BLaER1 treated with 17β-estradiol and CSF1 and Interleukin-3, amounts not matched to agents 10 nM and 100 nM (cell line): ENCODE data around the gene SDE2.
"Not testable (repeated sequence)": the region's sequence is repeated elsewhere in the genome, so short reads cannot be mapped to it uniquely, and the experiment has no call there.

Experiments used
- H3K27ac ChIP-seq, 11 experiments: shearing (Covaris generic); formaldehyde crosslinking; 2 replicates each; pipeline ENCODE4 v1.8.1; 2022
- H3K27me3 ChIP-seq, 11 experiments: shearing (Covaris generic); formaldehyde crosslinking; 2 replicates each; pipeline ENCODE4 v1.8.1; 2022
- H3K36me3 ChIP-seq, 11 experiments: shearing (Covaris generic); formaldehyde crosslinking; 2 replicates each; pipeline ENCODE4 v1.8.1; 2022
- H3K4me1 ChIP-seq, 10 experiments: shearing (Covaris generic); formaldehyde crosslinking; 2 replicates each; pipeline ENCODE4 v1.8.1; 2022
- H3K4me2 ChIP-seq, 11 experiments: shearing (Covaris generic); formaldehyde crosslinking; 2 replicates each; pipeline ENCODE4 v1.8.1; 2022
- H3K4me3 ChIP-seq, 10 experiments: shearing (Covaris generic); formaldehyde crosslinking; 2 replicates each; pipeline ENCODE4 v1.8.1; 2022
- H3K9ac ChIP-seq, 11 experiments: shearing (Covaris generic); formaldehyde crosslinking; 2 replicates each; pipeline ENCODE4 v1.8.1; 2022
- H3K9me3 ChIP-seq, 11 experiments: shearing (Covaris generic); formaldehyde crosslinking; replicated peaks in 1 of 11; 2 replicates each; pipeline ENCODE4 v1.8.1; 2022
- H4K20me1 ChIP-seq, 11 experiments: shearing (Covaris generic); formaldehyde crosslinking; 2 replicates each; pipeline ENCODE4 v1.8.1; 2022
- Cebpa-rat ChIP-seq, 11 experiments: shearing (Covaris generic); IDR thresholded peaks; 2 replicates each; pipeline ENCODE4 v1.8.1; 2022

The SDE2 gene

DNA sequence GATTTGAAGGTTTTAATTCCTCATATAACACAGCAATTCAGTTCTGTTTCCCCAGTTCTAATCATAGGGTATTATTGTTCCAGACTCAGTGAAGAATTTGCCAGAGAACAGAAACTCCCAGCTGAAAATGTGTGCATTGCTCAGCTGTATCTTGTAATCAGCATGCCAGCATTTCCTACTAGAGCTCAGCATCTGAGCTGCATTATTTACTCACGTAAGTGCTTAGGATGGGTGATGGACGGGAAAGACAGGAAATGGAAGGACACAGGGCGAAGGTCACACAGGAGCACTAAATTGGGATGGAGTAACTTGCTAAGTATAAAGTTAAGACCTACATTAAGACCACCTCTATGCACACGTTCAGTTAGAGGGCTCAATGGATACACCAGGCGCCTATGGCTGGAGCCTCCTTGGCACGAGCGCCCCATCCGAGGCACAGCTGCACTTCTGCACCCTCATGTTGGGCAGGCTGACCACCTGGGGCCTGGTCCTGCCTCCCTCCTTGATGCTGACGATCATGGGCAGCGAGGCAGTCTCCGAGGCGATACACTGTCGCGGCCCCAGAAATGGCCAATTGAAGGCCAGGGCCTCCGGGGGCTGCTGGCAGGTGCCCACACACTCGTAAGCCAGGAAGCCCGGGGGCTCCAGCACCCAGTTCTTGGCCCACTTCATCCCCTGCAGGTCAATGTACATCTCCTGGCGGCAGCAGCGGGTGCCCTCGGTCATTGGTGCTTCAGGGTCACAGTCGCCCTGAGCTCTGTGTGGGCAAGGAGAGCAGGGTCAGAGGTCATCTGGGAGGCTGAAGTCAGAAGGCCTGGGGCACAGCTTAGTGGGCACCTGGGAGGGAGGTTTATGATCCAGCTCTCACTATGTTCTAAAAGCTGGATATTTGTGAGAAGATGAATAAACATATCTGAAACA lies 61.8 kb downstream of the SDE2 start:
- H3K4me1 ChIP-seq = peaks cover 6 to 34% (median 18%) of the 10 kb centered on the region in 10 experiments; a peak in 15 of 20 replicates
- H4K20me1 ChIP-seq = no peaks in the 10 kb centered on the region
- no peaks in the 10 kb centered on the region for H3K27me3 ChIP-seq
- peak overlapping the region in 8 of 11 experiments; percentile 1 to 56 (median 38); a peak in 12 of 22 replicates for H3K4me2 ChIP-seq
- no peaks in the 10 kb centered on the region for H3K36me3 ChIP-seq
- H3K9me3 ChIP-seq = no peaks in the 10 kb centered on the region
- no peak overlapping the region for H3K4me3 ChIP-seq
- no peak for TF ChIP-seq Cebpa-rat (IDR thresholded peaks at IDR 0.05)
- no peak overlapping the region for H3K27ac ChIP-seq
- peak overlapping the region in 3 of 11 experiments; percentile 11 to 19 (median 15); a peak in 2 of 22 replicates for H3K9ac ChIP-seq

DNA sequence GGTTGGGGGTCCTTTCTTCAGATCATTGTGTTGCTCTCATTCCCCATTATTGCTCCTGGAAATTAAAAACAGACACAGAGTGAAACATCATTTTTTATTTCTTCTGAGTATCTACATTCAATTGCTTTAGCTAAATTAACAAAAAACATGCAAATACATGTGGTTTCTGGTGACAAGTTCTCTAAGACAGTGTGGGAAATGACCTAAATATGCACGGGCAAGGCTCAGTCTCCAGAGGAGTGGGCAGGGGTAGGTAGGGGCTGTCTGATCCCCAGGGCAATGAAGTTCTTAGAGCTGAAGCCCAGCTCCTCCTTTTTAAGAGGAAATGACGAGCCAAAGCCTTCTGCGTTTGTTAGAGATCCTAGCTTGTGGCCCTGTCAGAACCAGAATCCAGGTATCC lies 62.6 kb downstream of the SDE2 start:
- H3K4me1 ChIP-seq = peaks cover 6 to 26% (median 16%) of the 10 kb centered on the region in 10 experiments; a peak in 15 of 20 replicates
- no peak overlapping the region for H3K4me3 ChIP-seq
- no peak for TF ChIP-seq Cebpa-rat (IDR thresholded peaks at IDR 0.05)
- peak overlapping the region in 8 of 11 experiments; percentile 1 to 56 (median 38); a peak in 13 of 22 replicates for H3K4me2 ChIP-seq
- H4K20me1 ChIP-seq = no peaks in the 10 kb centered on the region
- H3K9ac ChIP-seq = peak overlapping the region in 4 of 11 experiments; percentile 11 to 41 (median 17); a peak in 2 of 22 replicates
- H3K27ac ChIP-seq = no peak overlapping the region
- no peaks in the 10 kb centered on the region for H3K27me3 ChIP-seq
- no peaks in the 10 kb centered on the region for H3K9me3 ChIP-seq
- H3K36me3 ChIP-seq = no peaks in the 10 kb centered on the region

DNA sequence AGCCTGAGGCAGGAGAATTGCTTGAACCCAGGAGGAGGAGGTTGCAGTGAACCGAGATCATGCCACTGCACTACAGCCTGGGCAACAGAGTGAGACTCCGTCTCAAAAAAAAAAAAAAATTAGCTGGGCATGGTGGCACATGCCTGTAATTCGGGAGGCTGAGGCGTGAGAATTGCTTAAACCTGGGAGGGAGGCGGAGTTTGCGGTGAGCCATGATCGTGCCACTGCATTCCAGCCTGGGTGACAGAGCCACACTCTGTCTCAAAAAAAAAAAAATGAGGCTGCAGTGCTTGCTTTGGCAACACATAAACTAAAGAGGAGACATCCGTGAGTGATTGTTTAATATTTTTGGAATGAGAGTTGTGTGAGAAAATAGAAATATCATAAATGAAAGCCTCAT lies 63.1 kb downstream of the SDE2 start:
- H4K20me1 ChIP-seq, H3K27ac ChIP-seq, H3K36me3 ChIP-seq, H3K9me3 ChIP-seq, H3K9ac ChIP-seq, H3K27me3 ChIP-seq, H3K4me3 ChIP-seq: not testable (repeated sequence)
- H3K4me1 ChIP-seq = peaks cover 6 to 23% (median 14%) of the 10 kb centered on the region in 10 experiments; a peak in 15 of 20 replicates
- peak overlapping the region in 7 of 11 experiments; percentile 22 to 56 (median 44); a peak in 9 of 22 replicates for H3K4me2 ChIP-seq

DNA sequence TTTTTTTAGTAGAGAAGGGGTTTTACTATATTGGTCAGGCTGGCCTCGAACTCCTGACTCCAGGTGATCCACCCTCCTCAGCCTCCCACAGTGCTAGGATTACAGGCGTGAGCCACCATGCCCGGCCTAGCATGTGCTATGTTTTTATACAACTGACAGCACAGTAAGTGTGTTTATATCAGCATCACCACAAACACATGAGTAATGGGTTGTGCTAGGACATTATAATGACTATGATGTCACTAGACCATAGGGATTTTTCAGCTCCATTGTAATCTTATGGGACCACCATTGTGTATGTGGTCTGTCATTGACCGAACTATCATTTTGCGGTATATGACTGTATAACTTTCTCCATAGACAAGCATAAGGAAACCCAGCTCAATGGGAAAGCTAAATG lies 64.4 kb downstream of the SDE2 start:
- no peak for TF ChIP-seq Cebpa-rat (IDR thresholded peaks at IDR 0.05)
- H4K20me1 ChIP-seq = no peaks in the 10 kb centered on the region
- H3K9ac ChIP-seq = no peak overlapping the region
- H3K27me3 ChIP-seq = no peaks in the 10 kb centered on the region
- H3K4me2 ChIP-seq = no peak overlapping the region
- no peak overlapping the region for H3K4me3 ChIP-seq
- no peak overlapping the region for H3K27ac ChIP-seq
- H3K36me3 ChIP-seq = no peaks in the 10 kb centered on the region
- H3K4me1 ChIP-seq = peaks cover 6 to 16% (median 12%) of the 10 kb centered on the region in 10 experiments; a peak in 15 of 20 replicates
- no peaks in the 10 kb centered on the region for H3K9me3 ChIP-seq

DNA sequence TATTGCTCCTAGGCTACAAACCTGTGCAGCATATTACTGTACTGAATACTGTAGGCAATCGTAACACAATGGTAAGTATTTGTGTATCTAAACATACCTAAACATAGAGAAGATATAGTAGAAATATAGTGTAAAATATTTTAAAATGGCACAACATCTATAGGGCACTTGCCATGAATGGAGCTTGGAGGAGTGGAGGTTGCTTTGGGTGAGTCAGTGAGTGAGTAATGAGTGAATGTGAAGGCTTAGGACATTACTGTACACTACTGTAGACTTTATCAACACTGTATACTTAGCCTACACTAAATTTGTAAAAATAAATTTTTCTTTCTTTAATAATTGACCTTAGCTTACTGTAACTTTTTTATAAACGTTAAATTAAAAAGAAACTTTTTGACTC lies 66.1 kb downstream of the SDE2 start:
- Histone ChIP-seq H3K27ac (no peak overlapping the region), H3K36me3 (no peaks in the 10 kb centered on the region), H4K20me1 (no peaks in the 10 kb centered on the region), H3K4me2 (no peak overlapping the region), H3K4me1 (peaks cover 9 to 18% (median 14%) of the 10 kb centered on the region in 10 experiments; a peak in 17 of 20 replicates), H3K27me3 (no peaks in the 10 kb centered on the region), H3K9me3 (no peaks in the 10 kb centered on the region), H3K4me3 (no peak overlapping the region), H3K9ac (no peak overlapping the region)
- TF ChIP-seq Cebpa-rat (IDR thresholded peaks at IDR 0.05) = no peak
